H9 (cell line): Measurements from ENCODE around the gene LTBP2. TPM values are rescaled to one million over a fixed set of nuclear protein-coding genes. Genes with fewer than 3 reads are reported as not detected.

ENCODE experiments used
- DNase-seq: peaks from one replicate; pipeline ENCODE4 v3.0.0-alpha.2; 2017
- H2AFZ ChIP-seq: one replicate; pipeline ENCODE4 v1.6.1; 2013; ENCODE audit warnings: mild to moderate bottlenecking, low read length, control low read depth, moderate library complexity
- H2AK5ac ChIP-seq: 2 replicates; pipeline ENCODE4 v1.6.1; 2013; ENCODE audit warnings: low read length, control low read depth, mixed read lengths; ENCODE audit not compliant: insufficient read length
- H2BK120ac ChIP-seq: one replicate; pipeline ENCODE4 v1.6.1; 2013; ENCODE audit warnings: low read depth, mild to moderate bottlenecking, low read length, control low read depth, inconsistent platforms; ENCODE audit not compliant: poor library complexity, severe bottlenecking
- H2BK12ac ChIP-seq: 2 replicates; pipeline ENCODE4 v1.6.1; 2013; ENCODE audit warnings: low read length, control low read depth, mixed read lengths, low read depth; ENCODE audit not compliant: insufficient read length
- H2BK15ac ChIP-seq: 2 replicates; pipeline ENCODE4 v1.6.1; 2013; ENCODE audit warnings: low read depth, low read length, control low read depth
- H2BK20ac ChIP-seq: one replicate; pipeline ENCODE4 v1.6.1; 2013; ENCODE audit warnings: low read depth, mild to moderate bottlenecking, low read length, control low read depth, inconsistent platforms; ENCODE audit not compliant: poor library complexity, severe bottlenecking
- H2BK5ac ChIP-seq: 2 replicates; pipeline ENCODE4 v1.6.1; 2013; ENCODE audit warnings: low read length, control low read depth, mixed read lengths; ENCODE audit not compliant: insufficient read length
- H3K14ac ChIP-seq: 2 replicates; pipeline ENCODE4 v1.6.1; 2013; ENCODE audit warnings: low read length, control low read depth; ENCODE audit not compliant: insufficient read depth
- H3K18ac ChIP-seq: 2 replicates; pipeline ENCODE4 v1.6.1; 2013; ENCODE audit warnings: low read depth, mild to moderate bottlenecking, mixed read lengths, low read length, control low read depth; ENCODE audit not compliant: insufficient read length
- H3K23ac ChIP-seq: 2 replicates; pipeline ENCODE4 v1.6.1; 2013; ENCODE audit warnings: low read length, control low read depth, mixed read lengths, low read depth; ENCODE audit not compliant: insufficient read length
- H3K23me2 ChIP-seq: 2 replicates; pipeline ENCODE4 v1.6.1; 2013; ENCODE audit warnings: low read depth, mild to moderate bottlenecking, mixed read lengths, low read length, control low read depth; ENCODE audit not compliant: insufficient read length, poor library complexity, severe bottlenecking
- H3K27ac ChIP-seq: 2 replicates; pipeline ENCODE4 v1.5.1; 2013; ENCODE audit warnings: low read length, control low read depth, mixed read lengths, low read depth; ENCODE audit not compliant: insufficient read length
- H3K27me3 ChIP-seq: 2 replicates; pipeline ENCODE4 v1.6.1; 2013; ENCODE audit warnings: low read length, control low read depth, inconsistent platforms; ENCODE audit not compliant: insufficient read depth
- H3K4ac ChIP-seq: 2 replicates; pipeline ENCODE4 v1.6.1; 2013; ENCODE audit warnings: low read depth, mild to moderate bottlenecking, control low read depth, inconsistent platforms, low read length, moderate library complexity
- H3K4me1 ChIP-seq: 2 replicates; pipeline ENCODE4 v1.6.1; 2013; ENCODE audit warnings: low read length, control low read depth, inconsistent platforms; ENCODE audit not compliant: insufficient read depth
- H3K4me2 ChIP-seq: 2 replicates; pipeline ENCODE4 v1.6.1; 2013; ENCODE audit warnings: low read length, control low read depth, mixed read lengths; ENCODE audit not compliant: insufficient read length, insufficient read depth
- H3K56ac ChIP-seq: 2 replicates; pipeline ENCODE4 v1.6.1; 2013; ENCODE audit warnings: low read depth, mild to moderate bottlenecking, mixed read lengths, low read length, control low read depth; ENCODE audit not compliant: insufficient read length
- H3K79me1 ChIP-seq: 2 replicates; pipeline ENCODE4 v1.6.1; 2013; ENCODE audit warnings: low read depth, mild to moderate bottlenecking, moderate library complexity, low read length, control low read depth, inconsistent platforms; ENCODE audit not compliant: insufficient read depth, poor library complexity, severe bottlenecking
- H3K79me2 ChIP-seq: 2 replicates; pipeline ENCODE4 v1.6.1; 2013; ENCODE audit warnings: low read length, control low read depth, inconsistent platforms; ENCODE audit not compliant: insufficient read depth
- H3K9ac ChIP-seq: 2 replicates; pipeline ENCODE4 v1.6.1; 2013; ENCODE audit warnings: low read length, control low read depth, mixed read lengths; ENCODE audit not compliant: insufficient read length; ENCODE audit errors: extremely low read depth
- H3K9me3 ChIP-seq: one replicate; pipeline ENCODE4 v1.6.1; 2013; ENCODE audit warnings: low read depth, low read length, inconsistent platforms; ENCODE audit not compliant: control insufficient read depth
- H3T11ph ChIP-seq: one replicate; pipeline ENCODE4 v1.6.1; 2013; ENCODE audit warnings: mild to moderate bottlenecking, low read length, control low read depth, inconsistent platforms
- H4K20me1 ChIP-seq: one replicate; pipeline ENCODE4 v1.6.1; 2013; ENCODE audit not compliant: control insufficient read depth, insufficient read length, insufficient read depth
- H4K5ac ChIP-seq: 2 replicates; pipeline ENCODE4 v1.6.1; 2013; ENCODE audit warnings: low read depth, mild to moderate bottlenecking, mixed read lengths, low read length, control low read depth; ENCODE audit not compliant: insufficient read length
- H4K8ac ChIP-seq: replicated peaks from 2 replicates; pipeline ENCODE4 v1.6.1; 2013; ENCODE audit warnings: low read length, control low read depth, mixed read lengths, low read depth; ENCODE audit not compliant: insufficient read length
- H4K91ac ChIP-seq: 2 replicates; pipeline ENCODE4 v1.6.1; 2013; ENCODE audit warnings: low read depth, mild to moderate bottlenecking, moderate library complexity, mixed read lengths, low read length, control low read depth; ENCODE audit not compliant: insufficient read length
- H3K27ac Mint-ChIP-seq, 3 experiments: 2 replicates in 2 of 3; 3 replicates in 1 of 3; pipeline ENCODE4 v1.8.0; 2020 to 2021; ENCODE audit warnings: mixed read lengths in 3 of 3, mild to moderate bottlenecking in 1 of 3, moderate library complexity in 1 of 3
- H3K27me3 Mint-ChIP-seq: 2 replicates; pipeline ENCODE4 v1.8.0; 2021; ENCODE audit warnings: low read depth, mild to moderate bottlenecking, moderate library complexity, mixed read lengths
- H3K36me3 Mint-ChIP-seq, 3 experiments: 2 replicates in 2 of 3; 3 replicates in 1 of 3; pipeline ENCODE4 v1.8.0; 2020 to 2021; ENCODE audit warnings: low read depth in 3 of 3, mixed read lengths in 3 of 3; ENCODE audit not compliant: insufficient read depth in 1 of 3
- H3K4me1 Mint-ChIP-seq, 2 experiments: 2 replicates each; pipeline ENCODE4 v1.8.0; 2020; ENCODE audit warnings: mixed read lengths in 2 of 2
- H3K4me3 Mint-ChIP-seq, 2 experiments: 2 replicates in 1 of 2; 3 replicates in 1 of 2; pipeline ENCODE4 v1.8.0; 2020 to 2021; ENCODE audit warnings: mild to moderate bottlenecking in 2 of 2, mixed read lengths in 2 of 2, moderate library complexity in 1 of 2
- H3K9me3 Mint-ChIP-seq, 2 experiments: 2 replicates in 1 of 2; 3 replicates in 1 of 2; pipeline ENCODE4 v1.8.0; 2020; ENCODE audit warnings: mild to moderate bottlenecking in 2 of 2, mixed read lengths in 2 of 2, moderate library complexity in 1 of 2
- CTCF ChIP-seq: fragments of 200-600 bp; sonication (generic); conservative IDR thresholded peaks from 3 replicates; pipeline ENCODE4 v1.8.0; 2021; ENCODE audit warnings: antibody characterized with exemption, mild to moderate bottlenecking
- WGBS: extraction: QIAGEN DNeasy Blood & Tissue Kit; methylation state at CpG from one replicate; pipeline ENCODE4 v1.1.7; 2013; ENCODE audit warnings: missing lambda C conversion rate, low lambda C conversion rate, mixed read lengths; ENCODE audit not compliant: insufficient read length; ENCODE audit errors: extremely low coverage; 5-methylcytosine and 5-hydroxymethylcytosine counted together
- total RNA-seq: library from RNA; stranded (reverse); gene quantifications from 2 replicates; pipeline ENCODE4 v1.2.1, GENCODE V29; 2021

LTBP2 gene
- total RNA-seq, 1 experiment from 2014 or later = 0.77 TPM

- no peaks in the 10 kb centered on the region for H3K23me2 ChIP-seq
- no peak overlapping the region for H4K5ac ChIP-seq
- H4K20me1 ChIP-seq = no peaks in the 10 kb centered on the region
- no peaks in the 10 kb centered on the region for H3K9me3 Mint-ChIP-seq
- H3K27ac Mint-ChIP-seq = no peak overlapping the region
- no peak overlapping the region for H2AFZ ChIP-seq
- no peak overlapping the region for H2BK120ac ChIP-seq
- H3K27ac ChIP-seq = no peak overlapping the region
- no peak overlapping the region for H3K4me2 ChIP-seq
- H3K4me3 Mint-ChIP-seq = no peak overlapping the region
- H2BK5ac ChIP-seq = no peak overlapping the region
- H3K36me3 Mint-ChIP-seq = no peaks in the 10 kb centered on the region
- H3K4ac ChIP-seq = no peak overlapping the region
- H3T11ph ChIP-seq = no peak overlapping the region
- DNase-seq = no peak
- no peaks in the 10 kb centered on the region; the same call in none of the 2 replicates for H3K27me3 Mint-ChIP-seq
- H2AK5ac ChIP-seq = no peak overlapping the region
- H3K79me1 ChIP-seq = no peaks in the 10 kb centered on the region
- no peak overlapping the region for H3K23ac ChIP-seq
- H3K9me3 ChIP-seq = no peaks in the 10 kb centered on the region
- H3K14ac ChIP-seq = no peak overlapping the region
- H4K8ac ChIP-seq = no peak overlapping the region
- peaks cover 0 to 9% of the 10 kb centered on the region in 2 experiments; a peak in 2 of 4 replicates for H3K4me1 Mint-ChIP-seq
- no peak overlapping the region for H4K91ac ChIP-seq
- no peaks in the 10 kb centered on the region for H3K4me1 ChIP-seq
- H3K27me3 ChIP-seq = no peaks in the 10 kb centered on the region
- no peak overlapping the region for H3K18ac ChIP-seq
- no peak overlapping the region for H3K9ac ChIP-seq
- H2BK20ac ChIP-seq = no peak overlapping the region
- no peak overlapping the region for H2BK15ac ChIP-seq
- no peak overlapping the region for H3K56ac ChIP-seq
- H3K79me2 ChIP-seq = no peaks in the 10 kb centered on the region
- no peak for TF ChIP-seq CTCF
- no CpG with 5 or more reads among the region's 3 CpGs for WGBS
- H2BK12ac ChIP-seq = no peak overlapping the region
Measured at GRCh38 chr14:74563586-74564159, 48.4 kb downstream of the LTBP2 start.
